ENCODE results near the gene METTL13.

The METTL13 gene

DNA sequence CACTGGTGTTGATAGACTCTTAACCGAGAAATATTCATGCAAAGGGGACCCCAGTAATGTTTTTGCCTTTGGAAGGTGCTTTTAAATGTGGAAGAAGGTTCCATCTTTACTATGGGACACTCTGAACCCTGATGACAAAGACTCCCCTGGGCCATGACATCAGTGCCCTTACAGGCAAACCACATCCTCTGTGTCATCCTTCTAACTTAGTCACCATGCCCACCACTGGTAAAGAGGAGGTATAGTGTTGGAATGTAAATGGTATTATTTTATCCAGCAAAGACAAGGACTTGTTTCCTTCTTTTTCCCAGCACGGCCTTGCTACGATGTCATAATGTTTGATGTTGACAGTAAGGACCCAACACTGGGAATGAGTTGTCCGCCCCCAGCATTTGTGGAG is 12.6 kb downstream of the METTL13 start:
- H3K4me3 ChIP-seq (replicated peaks; ENCODE audit: insufficient read depth, low read length): no peak overlapping the region
- TF ChIP-seq, protein P1, sequence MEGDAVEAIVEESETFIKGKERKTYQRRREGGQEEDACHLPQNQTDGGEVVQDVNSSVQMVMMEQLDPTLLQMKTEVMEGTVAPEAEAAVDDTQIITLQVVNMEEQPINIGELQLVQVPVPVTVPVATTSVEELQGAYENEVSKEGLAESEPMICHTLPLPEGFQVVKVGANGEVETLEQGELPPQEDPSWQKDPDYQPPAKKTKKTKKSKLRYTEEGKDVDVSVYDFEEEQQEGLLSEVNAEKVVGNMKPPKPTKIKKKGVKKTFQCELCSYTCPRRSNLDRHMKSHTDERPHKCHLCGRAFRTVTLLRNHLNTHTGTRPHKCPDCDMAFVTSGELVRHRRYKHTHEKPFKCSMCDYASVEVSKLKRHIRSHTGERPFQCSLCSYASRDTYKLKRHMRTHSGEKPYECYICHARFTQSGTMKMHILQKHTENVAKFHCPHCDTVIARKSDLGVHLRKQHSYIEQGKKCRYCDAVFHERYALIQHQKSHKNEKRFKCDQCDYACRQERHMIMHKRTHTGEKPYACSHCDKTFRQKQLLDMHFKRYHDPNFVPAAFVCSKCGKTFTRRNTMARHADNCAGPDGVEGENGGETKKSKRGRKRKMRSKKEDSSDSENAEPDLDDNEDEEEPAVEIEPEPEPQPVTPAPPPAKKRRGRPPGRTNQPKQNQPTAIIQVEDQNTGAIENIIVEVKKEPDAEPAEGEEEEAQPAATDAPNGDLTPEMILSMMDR (IDR thresholded peaks at IDR 0.05; ENCODE audit: insufficient read depth, low read length): no peak
- TF ChIP-seq SPI1 (IDR thresholded peaks at IDR 0.05; ENCODE audit: borderline replicate concordance, low read depth): no peak
- TF ChIP-seq, protein P2, sequence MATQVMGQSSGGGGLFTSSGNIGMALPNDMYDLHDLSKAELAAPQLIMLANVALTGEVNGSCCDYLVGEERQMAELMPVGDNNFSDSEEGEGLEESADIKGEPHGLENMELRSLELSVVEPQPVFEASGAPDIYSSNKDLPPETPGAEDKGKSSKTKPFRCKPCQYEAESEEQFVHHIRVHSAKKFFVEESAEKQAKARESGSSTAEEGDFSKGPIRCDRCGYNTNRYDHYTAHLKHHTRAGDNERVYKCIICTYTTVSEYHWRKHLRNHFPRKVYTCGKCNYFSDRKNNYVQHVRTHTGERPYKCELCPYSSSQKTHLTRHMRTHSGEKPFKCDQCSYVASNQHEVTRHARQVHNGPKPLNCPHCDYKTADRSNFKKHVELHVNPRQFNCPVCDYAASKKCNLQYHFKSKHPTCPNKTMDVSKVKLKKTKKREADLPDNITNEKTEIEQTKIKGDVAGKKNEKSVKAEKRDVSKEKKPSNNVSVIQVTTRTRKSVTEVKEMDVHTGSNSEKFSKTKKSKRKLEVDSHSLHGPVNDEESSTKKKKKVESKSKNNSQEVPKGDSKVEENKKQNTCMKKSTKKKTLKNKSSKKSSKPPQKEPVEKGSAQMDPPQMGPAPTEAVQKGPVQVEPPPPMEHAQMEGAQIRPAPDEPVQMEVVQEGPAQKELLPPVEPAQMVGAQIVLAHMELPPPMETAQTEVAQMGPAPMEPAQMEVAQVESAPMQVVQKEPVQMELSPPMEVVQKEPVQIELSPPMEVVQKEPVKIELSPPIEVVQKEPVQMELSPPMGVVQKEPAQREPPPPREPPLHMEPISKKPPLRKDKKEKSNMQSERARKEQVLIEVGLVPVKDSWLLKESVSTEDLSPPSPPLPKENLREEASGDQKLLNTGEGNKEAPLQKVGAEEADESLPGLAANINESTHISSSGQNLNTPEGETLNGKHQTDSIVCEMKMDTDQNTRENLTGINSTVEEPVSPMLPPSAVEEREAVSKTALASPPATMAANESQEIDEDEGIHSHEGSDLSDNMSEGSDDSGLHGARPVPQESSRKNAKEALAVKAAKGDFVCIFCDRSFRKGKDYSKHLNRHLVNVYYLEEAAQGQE (IDR thresholded peaks at IDR 0.05; ENCODE audit: insufficient replicate concordance, low read depth): no peak
- no peak for TF ChIP-seq GABPA (IDR thresholded peaks at IDR 0.05; ENCODE audit: low read depth)
- TF ChIP-seq POLR2AphosphoS5 (IDR thresholded peaks at IDR 0.05; ENCODE audit: low read depth): no peak
- no peak for DNase-seq (ENCODE audit: low read depth in 1 of 2, low spot score in 1 of 2)
- no peaks in the 10 kb centered on the region for H3K27me3 ChIP-seq (ENCODE audit: insufficient read depth, poor library complexity, severe bottlenecking)
- no peak overlapping the region for H3K27ac ChIP-seq (replicated peaks)

DNA sequence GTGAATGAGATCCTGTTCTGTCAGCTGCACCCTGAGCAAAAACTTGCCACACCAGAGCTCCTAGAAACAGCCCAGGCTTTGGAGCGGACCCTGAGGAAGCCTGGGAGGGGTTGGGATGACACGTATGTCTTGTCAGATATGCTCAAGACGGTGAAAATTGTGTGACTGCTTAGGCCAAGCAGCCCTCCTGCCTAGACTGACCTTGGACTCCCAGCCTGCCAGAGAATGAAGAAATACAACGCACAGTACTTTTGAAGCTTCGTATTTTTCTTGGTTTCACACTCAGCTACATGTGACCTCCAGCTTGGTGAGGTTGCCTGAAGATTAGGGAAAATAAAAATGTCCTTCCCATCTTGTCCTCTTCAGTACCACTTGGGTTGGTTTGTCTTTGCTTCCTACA is 15.1 kb downstream of the METTL13 start:
- DNase-seq (ENCODE audit: low read depth in 1 of 2, low spot score in 1 of 2): no peak
- TF ChIP-seq POLR2AphosphoS5 (IDR thresholded peaks at IDR 0.05; ENCODE audit: low read depth) (no peak), SPI1 (IDR thresholded peaks at IDR 0.05; ENCODE audit: borderline replicate concordance, low read depth) (no peak), GABPA (IDR thresholded peaks at IDR 0.05; ENCODE audit: low read depth) (no peak)
- TF ChIP-seq, protein P2 (IDR thresholded peaks at IDR 0.05; ENCODE audit: insufficient replicate concordance, low read depth): no peak
- TF ChIP-seq, protein P1 (IDR thresholded peaks at IDR 0.05; ENCODE audit: insufficient read depth, low read length): no peak
- H3K27ac ChIP-seq (replicated peaks): no peak overlapping the region
- no peaks in the 10 kb centered on the region for H3K27me3 ChIP-seq (ENCODE audit: insufficient read depth, poor library complexity, severe bottlenecking)
- no peak overlapping the region for H3K4me3 ChIP-seq (replicated peaks; ENCODE audit: insufficient read depth, low read length)

DNA sequence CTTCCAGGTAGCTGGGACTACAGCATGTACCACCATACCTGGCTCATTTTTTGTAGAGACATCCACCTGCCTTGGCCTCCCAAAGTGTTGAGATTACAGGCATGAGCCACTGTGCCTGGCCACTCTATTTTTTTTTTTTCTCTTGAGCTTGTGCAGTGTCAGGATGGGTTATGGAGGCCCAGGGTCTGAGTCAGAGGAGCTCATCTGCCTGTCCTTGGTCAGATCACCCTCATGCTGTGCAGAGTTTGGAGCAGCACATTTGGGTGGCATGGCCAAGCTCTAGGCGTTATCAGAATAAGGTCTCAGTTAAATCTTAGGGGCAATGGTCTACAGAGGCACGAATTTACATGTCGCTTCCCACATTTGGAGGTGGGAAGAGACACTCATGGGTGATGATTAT is 16.9 kb downstream of the METTL13 start:
- Histone ChIP-seq H3K27ac (replicated peaks) (no peak overlapping the region), H3K27me3 (ENCODE audit: insufficient read depth, poor library complexity, severe bottlenecking) (no peaks in the 10 kb centered on the region), H3K4me3 (replicated peaks; ENCODE audit: insufficient read depth, low read length) (no peak overlapping the region)
- no peak for DNase-seq (ENCODE audit: low read depth in 1 of 2, low spot score in 1 of 2)
- TF ChIP-seq, protein P1 (IDR thresholded peaks at IDR 0.05; ENCODE audit: insufficient read depth, low read length): no peak
- TF ChIP-seq, protein P2 (IDR thresholded peaks at IDR 0.05; ENCODE audit: insufficient replicate concordance, low read depth): no peak
- TF ChIP-seq SPI1 (IDR thresholded peaks at IDR 0.05; ENCODE audit: borderline replicate concordance, low read depth) (no peak), GABPA (IDR thresholded peaks at IDR 0.05; ENCODE audit: low read depth) (no peak), POLR2AphosphoS5 (IDR thresholded peaks at IDR 0.05; ENCODE audit: low read depth) (no peak)
